GM19025 (cell line): ENCODE measurements around the gene HECW1.

Source experiments
- ATAC-seq: cut with Tn5 transposase; IDR thresholded peaks from one replicate; pipeline ENCODE4 v1.9.1; 2021; ENCODE audit warnings: mild to moderate bottlenecking, low read depth, moderate library complexity; ENCODE audit not compliant: unreplicated experiment

Gene HECW1

GRCh38 chr7:43520201-43520600 is 407.8 kb downstream of the HECW1 start:
- ATAC-seq = no peak

DNA sequence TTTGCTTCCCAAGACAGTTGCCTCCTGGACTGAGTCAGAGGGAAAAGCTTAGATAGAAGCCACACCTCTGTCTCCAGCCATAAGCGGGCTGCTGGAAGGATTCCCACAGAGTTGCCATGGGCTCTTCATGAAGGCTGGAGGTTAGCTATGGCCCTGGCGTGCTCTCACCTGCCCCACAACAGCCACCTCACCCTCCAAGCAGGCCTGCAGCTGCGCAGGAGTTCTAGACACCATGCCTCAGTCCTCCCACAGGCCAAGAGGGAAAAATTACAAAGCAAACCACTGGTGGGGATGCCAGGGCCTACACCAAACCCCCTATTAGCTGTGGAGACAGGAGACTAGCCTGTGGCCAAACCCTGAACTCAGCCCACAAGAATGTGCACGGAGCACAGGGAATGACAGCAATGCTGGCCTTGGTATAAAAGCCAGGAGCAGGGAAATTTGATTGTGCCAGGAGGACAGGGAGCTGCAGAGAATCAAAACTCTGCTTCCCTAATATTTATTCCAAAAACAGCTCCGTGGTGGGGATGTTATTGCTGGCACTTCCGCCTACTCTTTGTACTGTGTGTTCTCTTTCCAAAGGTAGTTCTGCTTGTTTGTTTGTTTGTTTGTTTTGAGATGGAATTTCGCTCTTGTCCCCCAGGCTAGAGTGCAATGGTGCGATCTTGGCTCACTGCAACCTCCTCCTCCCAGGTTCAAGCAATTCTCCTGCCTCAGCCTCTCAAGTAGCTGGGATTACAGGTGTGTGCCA is 410.1 kb downstream of the HECW1 start:
- no peak for ATAC-seq

DNA sequence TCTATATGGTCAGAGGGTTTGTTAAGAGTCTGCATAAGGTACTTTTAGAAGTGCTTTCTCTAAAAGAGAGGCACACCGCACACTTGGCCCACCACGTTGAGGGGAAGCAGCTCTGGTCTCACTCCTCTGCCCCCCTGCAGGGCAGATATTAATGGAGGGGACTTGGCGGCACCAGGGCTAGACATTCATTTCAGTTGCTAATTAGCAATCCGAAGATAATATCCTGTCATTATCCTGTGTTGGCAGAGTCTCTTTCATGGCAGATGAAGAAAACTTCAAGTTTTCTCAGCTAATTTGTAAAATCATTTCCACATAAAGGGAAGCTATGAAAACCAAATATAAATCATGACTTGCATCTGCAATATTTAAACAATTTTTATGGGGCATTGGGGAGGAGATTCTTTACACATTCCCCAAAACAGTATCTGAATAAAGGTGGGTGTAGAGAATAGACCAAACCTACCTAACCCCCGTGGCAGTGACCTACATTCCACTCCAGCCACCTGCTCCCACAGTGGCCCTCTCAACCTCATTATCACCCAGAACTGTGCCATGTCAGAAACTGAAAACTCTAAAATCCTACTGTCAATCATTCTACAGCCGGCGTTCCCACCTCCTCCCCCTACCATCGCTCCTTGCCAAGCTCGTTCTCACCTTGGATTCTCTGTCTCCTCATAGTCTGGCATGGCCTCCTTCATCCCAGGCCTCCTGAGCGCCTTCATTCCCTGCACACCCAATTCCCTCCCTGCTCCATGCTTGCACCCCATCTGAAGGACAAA is 416.3 kb downstream of the HECW1 start:
- no peak for ATAC-seq

DNA sequence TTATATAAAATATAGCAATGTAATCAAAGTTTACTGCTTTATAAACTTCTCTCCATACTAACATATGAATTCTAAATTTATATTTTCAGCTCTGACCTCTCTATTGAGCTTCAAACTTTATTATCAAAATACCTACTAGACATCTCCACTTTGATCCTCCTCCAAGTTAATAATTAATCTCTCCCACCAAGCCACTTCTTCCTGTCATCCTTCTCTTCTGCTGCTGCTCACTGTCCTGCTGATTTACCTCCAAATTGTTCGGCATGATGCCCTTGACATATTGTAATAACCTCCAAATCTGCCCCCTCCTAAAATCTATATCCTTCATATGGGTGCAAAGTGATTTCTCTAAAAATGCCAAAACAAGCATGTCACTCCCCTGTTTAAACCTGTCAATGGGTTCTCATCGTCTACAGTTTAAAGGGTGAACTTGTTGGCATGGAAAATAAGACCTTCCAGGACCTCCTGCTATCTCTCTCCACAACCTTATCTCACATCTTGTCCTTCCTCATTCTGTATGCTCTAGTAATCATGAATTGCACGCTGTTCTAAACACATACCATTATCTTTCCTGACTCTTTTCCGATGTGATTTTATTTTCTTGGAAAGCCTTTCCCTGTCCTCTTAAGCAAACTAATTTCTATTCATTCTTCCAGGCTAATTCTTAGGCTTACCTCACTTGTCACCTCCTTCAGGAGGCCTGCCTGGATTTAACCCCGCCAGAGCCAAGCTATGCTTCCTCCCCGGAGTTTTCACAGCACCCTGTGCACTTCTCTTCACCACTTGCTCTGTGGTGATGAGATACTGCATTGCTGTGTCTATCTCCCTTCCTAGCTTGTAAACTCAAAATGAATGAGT is 418.3 kb downstream of the HECW1 start:
- ATAC-seq = no peak

GRCh38 chr7:43531700-43532099 is 419.3 kb downstream of the HECW1 start:
- no peak for ATAC-seq

- ATAC-seq = no peak
Observed at GRCh38 chr7:43533801-43534479, 421.5 kb downstream of the HECW1 start.

GRCh38 chr7:43535031-43535451 is 422.6 kb downstream of the HECW1 start:
- ATAC-seq = no peak

DNA sequence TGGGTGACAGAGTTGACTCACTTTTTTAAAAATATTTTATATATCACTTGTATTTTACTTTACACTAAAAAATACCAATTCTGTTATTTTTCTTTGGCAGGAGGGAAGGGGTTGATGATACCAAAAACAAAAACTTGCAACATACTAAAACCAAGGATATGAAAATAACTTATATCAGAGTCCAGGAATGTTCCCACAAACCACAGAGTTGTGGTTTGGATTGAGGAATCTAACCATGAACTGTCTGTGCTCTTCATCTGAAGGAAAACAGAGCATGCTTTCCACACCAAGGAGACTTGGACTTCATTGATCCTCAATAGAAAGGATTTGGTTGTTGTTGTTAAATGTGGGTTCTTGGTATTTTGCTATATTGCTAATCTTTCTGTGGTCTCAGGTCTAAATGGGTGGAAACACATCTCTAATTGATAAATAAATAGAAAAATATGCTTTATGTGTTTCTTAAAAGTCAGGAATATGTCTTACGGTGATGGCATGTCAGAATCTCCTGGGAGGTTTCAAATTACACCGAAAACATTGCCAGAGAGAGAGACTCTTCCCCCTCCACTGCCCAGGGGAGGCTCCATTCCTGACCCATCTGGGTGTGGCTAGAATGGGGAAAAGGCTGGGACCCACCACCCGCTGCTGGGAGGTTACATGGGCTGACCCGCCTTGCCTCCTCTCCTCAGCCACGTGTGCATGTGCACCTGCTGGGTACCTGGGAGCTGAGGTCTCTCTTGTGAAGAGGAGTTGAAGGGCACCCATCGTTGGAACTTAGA is 423.6 kb downstream of the HECW1 start:
- no peak for ATAC-seq

DNA sequence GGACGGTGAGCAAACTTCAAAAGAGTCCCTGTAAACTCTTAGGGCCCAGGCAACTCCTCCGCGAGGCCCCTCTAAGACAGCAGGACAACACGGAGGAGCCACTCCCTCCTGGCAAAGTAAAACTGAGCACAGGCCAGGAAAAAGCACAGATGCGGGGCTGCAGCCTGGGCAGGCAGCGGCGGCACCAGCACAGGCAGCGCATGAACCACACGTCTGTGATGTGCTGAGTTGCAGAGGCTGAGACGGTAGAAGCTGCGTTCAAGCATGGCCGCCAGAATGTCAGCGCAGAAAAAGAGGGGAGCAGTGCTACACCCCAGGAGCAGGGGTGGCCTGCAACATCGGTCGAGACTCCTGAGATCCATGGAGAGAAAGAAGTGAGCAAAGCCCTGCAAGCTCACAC is 424.3 kb downstream of the HECW1 start:
- no peak for ATAC-seq

DNA sequence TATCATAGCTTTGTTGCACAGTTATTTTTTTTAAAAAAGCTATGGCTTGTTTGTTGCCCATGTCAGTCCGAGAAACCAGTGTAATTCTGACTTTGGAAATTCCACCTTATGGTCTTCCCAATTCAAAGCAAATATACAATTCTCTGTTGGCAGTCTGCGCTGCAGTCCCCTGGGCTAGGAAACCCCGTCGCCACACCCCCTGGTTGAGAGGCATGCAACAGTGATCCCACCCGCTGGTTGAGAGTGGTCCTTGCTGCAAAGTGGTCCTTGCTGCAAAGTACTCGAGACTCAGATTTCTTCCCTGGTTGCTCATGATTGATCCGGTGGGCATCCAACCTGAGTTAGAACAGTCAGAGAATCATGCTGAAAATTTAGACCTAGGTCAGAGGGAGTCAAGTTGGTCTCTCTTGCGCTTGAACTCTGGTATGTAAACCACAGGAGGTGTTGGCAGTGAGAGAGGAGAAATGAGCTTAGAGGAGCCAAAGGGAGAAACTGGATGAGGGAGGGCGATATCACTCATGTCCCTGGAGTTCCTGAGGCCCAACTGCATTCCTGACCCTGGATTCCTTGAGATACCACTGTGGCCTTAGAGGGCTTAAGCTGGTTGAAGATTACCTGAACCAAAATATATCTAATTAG is 425.4 kb downstream of the HECW1 start:
- no peak for ATAC-seq

DNA sequence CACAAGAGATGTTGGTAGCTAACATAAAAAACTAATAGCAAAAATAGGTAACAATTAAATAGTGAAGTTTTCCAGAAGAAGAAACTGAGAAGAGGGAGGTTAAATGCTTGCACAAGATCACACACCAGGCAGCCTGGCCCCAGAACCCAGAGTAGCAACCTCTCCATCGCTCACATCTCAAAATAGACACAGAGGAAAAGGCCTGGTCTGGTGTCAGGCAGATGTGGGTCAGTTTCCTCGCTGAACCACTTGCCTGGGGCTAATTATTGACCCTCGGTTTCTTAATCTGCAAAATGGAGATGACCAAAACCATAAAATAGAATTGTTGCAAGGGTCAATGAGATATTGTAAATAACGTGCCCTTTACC is 425.9 kb downstream of the HECW1 start:
- ATAC-seq = no peak

GRCh38 chr7:43540471-43540870 is 428.0 kb downstream of the HECW1 start:
- no peak for ATAC-seq

GRCh38 chr7:43542716-43543115 is 430.3 kb downstream of the HECW1 start:
- no peak for ATAC-seq

GRCh38 chr7:43546231-43546630 is 433.8 kb downstream of the HECW1 start:
- no peak for ATAC-seq

DNA sequence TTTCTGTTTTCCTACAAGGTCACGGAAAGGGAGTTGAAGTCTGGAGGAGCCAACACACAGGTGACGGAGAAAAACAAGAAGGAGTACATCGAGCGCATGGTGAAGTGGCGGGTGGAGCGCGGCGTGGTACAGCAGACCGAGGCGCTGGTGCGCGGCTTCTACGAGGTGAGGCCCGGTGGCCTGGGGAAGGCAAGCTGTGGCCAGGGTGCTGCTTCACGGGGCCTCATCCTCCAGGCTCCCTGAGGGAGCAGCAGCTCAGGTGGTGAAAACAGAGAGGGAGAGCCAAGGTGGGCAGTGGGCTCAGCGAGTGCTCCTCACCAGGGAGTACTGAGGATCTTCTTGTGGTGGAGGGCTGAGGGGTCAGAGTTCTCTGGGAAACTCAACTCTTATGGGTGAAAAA is 438.0 kb downstream of the HECW1 start:
- no peak for ATAC-seq

GRCh38 chr7:43552122-43552521 is 439.7 kb downstream of the HECW1 start:
- ATAC-seq = no peak

DNA sequence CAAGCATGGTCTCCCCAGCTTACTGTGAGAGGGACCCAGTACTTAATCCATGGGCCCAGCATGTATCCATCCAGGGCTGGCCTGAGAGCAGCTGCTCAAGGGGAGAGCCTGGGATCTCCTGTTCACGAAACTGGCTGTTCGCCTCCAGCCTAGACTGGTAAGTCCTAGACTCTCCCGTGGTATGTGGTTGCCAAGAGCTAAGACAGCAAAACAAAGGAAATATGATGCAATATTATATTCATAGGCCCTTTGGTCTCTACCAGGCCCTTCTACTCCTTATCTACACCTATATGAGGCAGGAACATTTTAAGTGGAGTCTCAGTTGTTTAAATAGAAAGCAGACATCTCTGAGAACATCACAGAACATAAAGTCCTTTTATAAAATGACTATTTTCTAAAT is 441.6 kb downstream of the HECW1 start:
- ATAC-seq = no peak

- ATAC-seq = no peak
Observed at GRCh38 chr7:43554423-43554822, 442.0 kb downstream of the HECW1 start.

DNA sequence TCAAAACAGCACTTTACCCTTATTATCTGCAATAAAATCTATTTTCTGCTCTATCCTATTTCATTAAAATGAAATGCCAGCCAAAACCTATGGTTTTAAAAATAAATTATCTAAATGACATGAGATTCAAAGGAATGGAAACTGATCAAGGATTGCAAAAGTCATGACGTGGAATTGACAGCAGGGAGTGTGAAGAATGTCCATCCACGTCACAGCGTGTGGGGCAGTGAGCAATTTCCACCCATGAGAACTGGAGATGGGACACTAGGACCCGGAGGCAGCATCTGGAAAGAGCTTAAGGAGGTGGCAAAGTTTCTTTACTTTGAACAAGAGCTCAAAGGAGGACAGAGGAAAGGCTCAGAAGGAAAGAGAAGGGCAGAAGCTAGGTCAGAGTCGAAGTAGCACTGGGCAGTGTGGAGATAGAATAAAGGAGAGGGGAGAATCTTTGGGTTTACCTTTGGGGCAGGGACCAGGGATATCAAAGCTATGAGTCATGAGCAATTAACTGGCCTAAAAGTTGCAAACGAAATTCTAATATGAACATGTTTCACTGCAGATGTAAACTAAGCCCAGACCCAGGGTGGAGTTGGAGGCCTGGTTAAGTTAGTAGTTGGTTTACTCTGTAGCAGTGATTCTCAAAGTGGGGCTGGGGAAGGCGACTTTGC is 445.5 kb downstream of the HECW1 start:
- no peak for ATAC-seq
